Nephron progenitor cell (in vitro differentiated cells): ENCODE measurements around the gene GRIP1.

Experiments used
- DNase-seq: peaks from one replicate; pipeline ENCODE4 v3.0.0; 2021
- H3K27ac Mint-ChIP-seq: 2 replicates; pipeline ENCODE4 v1.8.0; 2021; ENCODE audit warnings: mild to moderate bottlenecking, moderate library complexity, mixed read lengths
- H3K27me3 Mint-ChIP-seq: 2 replicates; pipeline ENCODE4 v1.8.0; 2021; ENCODE audit warnings: mild to moderate bottlenecking, low read depth, mixed read lengths; ENCODE audit not compliant: poor library complexity
- H3K36me3 Mint-ChIP-seq: 2 replicates; pipeline ENCODE4 v1.8.0; 2021; ENCODE audit warnings: low read depth, mixed read lengths
- H3K4me1 Mint-ChIP-seq: 2 replicates; pipeline ENCODE4 v1.8.0; 2021; ENCODE audit warnings: mixed read lengths
- H3K4me3 Mint-ChIP-seq: 2 replicates; pipeline ENCODE4 v1.8.0; 2021; ENCODE audit warnings: mild to moderate bottlenecking, moderate library complexity, mixed read lengths
- H3K9me3 Mint-ChIP-seq: 2 replicates; pipeline ENCODE4 v1.8.0; 2021; ENCODE audit warnings: mild to moderate bottlenecking, moderate library complexity, mixed read lengths
- CTCF ChIP-seq: fragments of 200-600 bp; sonication (generic); IDR thresholded peaks from 2 replicates; pipeline ENCODE4 v1.5.0; 2021; ENCODE audit warnings: antibody characterized with exemption

The GRIP1 gene

GRCh38 chr12:66497008-66497897 is 181.6 kb downstream of the GRIP1 start:
- H3K4me3 Mint-ChIP-seq, result no peak overlapping the region
- DNase-seq, result no peak
- H3K27ac Mint-ChIP-seq, result no peak overlapping the region
- H3K4me1 Mint-ChIP-seq, result peaks cover 5% of the 10 kb centered on the region
- H3K9me3 Mint-ChIP-seq, result no peaks in the 10 kb centered on the region
- TF ChIP-seq CTCF, result no peak
- H3K27me3 Mint-ChIP-seq, result peaks cover 12% of the 10 kb centered on the region
- H3K36me3 Mint-ChIP-seq, result no peaks in the 10 kb centered on the region

- H3K9me3 Mint-ChIP-seq, result no peaks in the 10 kb centered on the region
- no peak overlapping the region for H3K4me3 Mint-ChIP-seq
- H3K27me3 Mint-ChIP-seq, result peaks cover 12% of the 10 kb centered on the region
- DNase-seq, result no peak
- H3K4me1 Mint-ChIP-seq, result peaks cover 5% of the 10 kb centered on the region
- no peak overlapping the region for H3K27ac Mint-ChIP-seq
- H3K36me3 Mint-ChIP-seq, result no peaks in the 10 kb centered on the region
- no peak for TF ChIP-seq CTCF
Measured at GRCh38 chr12:66496595-66496994, 182.3 kb downstream of the GRIP1 start.

GRCh38 chr12:66495709-66496108 is 183.2 kb downstream of the GRIP1 start:
- TF ChIP-seq CTCF, result no peak

GRCh38 chr12:66493819-66494218 is 185.1 kb downstream of the GRIP1 start:
- Mint-ChIP-seq H3K36me3 (no peaks in the 10 kb centered on the region), H3K4me3 (no peak overlapping the region), H3K9me3 (peaks cover 13% of the 10 kb centered on the region), H3K4me1 (no peaks in the 10 kb centered on the region), H3K27me3 (peaks cover 15% of the 10 kb centered on the region), H3K27ac (no peak overlapping the region)
- no peak for TF ChIP-seq CTCF
- no peak for DNase-seq

More at GRCh38 chr12:66495709-66496108, 183.2 kb downstream of the GRIP1 start:
- peaks cover 12% of the 10 kb centered on the region for H3K27me3 Mint-ChIP-seq
- no peak overlapping the region for H3K27ac Mint-ChIP-seq
- peaks cover 1% of the 10 kb centered on the region for H3K9me3 Mint-ChIP-seq
- H3K4me1 Mint-ChIP-seq, result peaks cover 5% of the 10 kb centered on the region
- no peak for DNase-seq
- no peaks in the 10 kb centered on the region for H3K36me3 Mint-ChIP-seq
- no peak overlapping the region for H3K4me3 Mint-ChIP-seq

GRCh38 chr12:66491853-66492252 is 187.0 kb downstream of the GRIP1 start:
- peaks cover 9% of the 10 kb centered on the region for H3K27me3 Mint-ChIP-seq
- H3K4me3 Mint-ChIP-seq, result no peak overlapping the region
- H3K36me3 Mint-ChIP-seq, result no peaks in the 10 kb centered on the region
- no peak for DNase-seq
- H3K27ac Mint-ChIP-seq, result no peak overlapping the region
- TF ChIP-seq CTCF, result no peak
- peaks cover 13% of the 10 kb centered on the region for H3K9me3 Mint-ChIP-seq
- no peaks in the 10 kb centered on the region for H3K4me1 Mint-ChIP-seq
